NCI-H510A (cell line): Measurements from ENCODE around the gene HSDL1.
"Not testable (repeated sequence)": the region's sequence is repeated elsewhere in the genome, so short reads cannot be mapped to it uniquely, and the experiment has no call there.

ENCODE experiments used
- DNase-seq: peaks from one replicate; lab custom pipeline; 2025; lab: John Stamatoyannopoulos, UW

HSDL1 gene

DNA sequence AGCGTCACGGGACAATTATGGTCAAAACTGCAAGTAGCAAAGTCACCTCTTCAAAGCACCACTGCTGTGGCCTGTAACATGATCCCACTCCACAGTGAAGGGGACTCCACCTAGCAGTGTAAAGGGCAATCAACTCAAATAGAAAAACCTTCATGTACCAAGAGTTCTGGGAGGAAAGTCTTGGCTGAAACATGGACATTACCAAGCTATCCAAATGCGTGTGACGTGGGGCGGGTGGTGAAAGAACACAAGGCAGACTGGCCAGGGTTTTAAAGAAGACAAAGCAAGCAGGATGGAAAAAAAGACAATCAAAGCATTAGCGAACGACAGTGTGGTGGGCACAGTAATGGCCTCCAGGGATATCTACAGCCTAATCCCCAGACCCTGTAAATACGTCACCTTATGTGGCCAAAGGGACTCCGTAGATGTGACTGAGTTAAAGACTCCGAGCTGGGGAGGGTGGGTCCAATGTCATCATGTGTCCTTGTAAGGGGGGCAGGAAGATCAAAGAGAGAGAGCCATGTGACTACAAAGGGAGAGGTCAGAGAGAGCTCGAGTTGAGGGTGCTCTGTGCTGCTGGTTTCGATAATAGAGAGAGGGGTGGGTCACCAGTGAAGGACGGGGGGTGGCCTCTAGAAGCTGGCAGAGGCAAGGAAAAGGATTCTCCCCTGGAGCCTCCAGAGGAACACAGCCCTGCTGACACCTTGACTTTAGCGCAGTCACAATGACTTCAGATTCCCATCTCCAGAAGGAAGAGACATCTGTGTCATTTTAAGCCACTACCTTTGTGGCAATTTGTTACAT lies 6.0 kb downstream of the HSDL1 start:
- DNase-seq, result peak; percentile 71

DNA sequence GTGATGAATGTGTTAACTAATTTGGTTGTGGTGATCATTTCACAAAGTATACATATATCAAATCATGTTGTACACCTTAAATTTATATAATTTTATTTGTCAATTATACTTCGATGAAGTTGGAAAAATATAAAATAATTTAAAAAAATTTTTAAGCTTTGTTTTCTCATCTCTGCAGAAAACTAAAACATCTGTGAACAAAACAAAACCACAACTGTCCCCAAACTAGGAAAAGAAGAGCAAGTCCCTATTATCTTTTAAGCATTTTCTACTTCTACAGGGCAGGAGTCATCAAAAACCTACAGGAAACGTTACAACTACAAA lies 6.5 kb downstream of the HSDL1 start:
- no peak for DNase-seq

DNA sequence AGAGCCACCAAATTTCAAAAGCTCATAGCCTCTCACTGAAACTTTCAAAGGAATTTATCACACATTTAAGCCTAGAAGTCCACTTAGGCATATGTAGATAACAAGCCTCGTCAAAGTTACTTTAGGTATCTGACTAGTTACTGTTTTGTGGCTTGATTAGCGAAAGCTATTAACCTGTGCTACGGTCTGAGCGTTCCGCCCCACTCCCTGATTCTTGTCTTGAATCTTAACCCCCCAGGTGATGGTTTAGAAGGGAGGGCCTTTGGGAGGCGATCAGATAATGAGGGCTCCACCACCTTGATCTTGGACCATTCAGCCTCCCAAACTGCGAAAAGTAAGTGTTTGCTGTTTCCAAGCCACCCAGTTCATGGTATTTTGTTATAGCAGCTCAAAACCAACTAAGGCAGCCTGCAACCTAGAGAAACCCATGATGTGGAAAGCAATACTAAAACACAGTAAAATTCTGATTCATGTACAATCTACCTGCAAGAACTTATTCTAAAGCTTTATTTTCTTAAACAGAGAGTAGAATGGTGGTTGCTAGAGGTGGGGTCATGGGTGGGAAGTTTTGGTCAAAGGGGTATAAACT lies 7.1 kb downstream of the HSDL1 start:
- no peak for DNase-seq

DNA sequence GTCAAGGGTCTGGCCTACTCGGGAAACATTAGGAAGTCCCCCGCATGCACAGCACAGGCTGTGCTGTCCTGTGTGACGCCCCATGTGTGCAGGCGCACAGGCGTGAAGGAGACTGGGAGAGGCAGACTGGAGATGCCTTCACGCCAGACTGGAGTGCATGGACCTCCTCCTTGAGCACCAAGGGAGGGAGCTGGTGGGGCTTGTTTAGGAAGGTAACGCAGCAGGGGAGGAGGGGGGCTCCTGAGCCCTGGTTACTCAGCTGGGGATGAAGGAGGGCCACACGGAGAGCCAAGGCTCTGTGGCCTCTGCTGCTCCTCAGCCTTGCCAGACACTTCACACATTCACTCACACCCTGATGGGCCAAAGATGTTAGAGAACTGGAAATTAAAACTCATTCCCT lies 7.7 kb downstream of the HSDL1 start:
- no peak for DNase-seq

DNA sequence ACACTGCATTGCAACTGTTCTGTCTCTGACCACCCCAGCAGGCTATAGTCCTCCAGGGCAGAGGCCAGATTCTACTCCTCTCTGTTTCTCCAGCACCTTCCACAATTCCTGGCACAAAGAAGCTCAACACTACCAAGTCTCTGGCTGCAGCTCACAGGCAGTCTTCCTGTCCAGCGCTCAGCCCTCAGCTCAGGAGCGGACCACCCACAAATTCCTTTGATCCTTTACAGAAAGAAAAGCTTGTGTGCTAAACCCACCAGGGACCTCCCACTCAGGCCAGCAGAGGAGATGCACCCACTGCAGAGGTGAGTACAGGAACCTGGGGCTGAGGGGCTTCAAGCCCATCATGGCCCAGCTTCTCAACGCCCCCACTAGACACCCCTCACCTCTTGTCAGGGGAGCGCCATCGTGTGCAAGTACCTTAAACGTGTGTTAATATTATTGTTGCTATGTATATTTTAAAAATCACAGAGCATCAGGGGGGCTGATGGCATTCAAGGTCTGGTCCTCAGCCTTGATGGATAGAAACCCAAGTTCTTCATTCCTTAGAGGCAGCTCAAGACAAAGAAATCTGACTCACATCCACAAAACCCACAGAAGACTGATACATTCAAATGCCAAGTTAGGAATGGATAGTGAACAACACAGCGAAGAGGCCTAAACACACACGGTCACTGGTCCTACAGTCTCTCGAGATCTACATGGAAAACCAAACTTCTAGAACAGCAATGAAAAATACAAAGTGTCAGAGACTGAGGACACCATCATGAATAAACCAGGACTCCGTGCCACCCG lies 8.4 kb downstream of the HSDL1 start:
- no peak for DNase-seq

DNA sequence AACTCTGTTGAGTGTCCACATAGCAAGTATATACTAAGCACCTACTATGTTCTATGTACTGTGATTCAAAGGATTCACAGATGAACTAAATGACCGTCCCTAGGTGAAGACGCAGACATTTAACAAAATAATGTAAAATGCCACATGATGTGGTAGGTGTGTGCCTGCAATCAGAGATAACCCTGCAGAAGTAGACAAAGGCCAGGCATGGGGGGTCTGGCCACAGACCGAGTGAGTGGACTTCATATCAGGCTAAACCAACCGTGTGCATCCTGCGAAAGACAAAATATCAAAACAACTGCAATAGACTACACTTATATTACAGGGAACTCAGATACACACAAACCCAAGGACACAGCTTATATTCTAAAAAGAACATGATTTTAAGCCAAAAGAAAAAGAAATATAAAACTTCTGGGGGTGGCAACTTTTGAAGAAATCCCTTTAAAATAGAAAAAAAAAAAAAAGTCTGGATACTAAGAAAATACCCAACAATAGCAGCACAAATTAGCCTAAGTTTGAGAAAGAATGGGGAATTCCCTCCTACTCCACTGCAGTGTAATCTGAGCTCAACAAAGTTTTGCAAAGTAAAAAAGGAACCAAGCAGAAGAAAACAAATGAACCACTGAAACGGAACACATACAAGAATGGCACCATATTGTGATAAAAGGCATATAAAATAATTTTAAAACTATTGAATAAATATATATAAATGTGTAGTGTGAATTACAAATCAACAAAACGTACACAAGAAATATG lies 12.3 kb downstream of the HSDL1 start:
- no peak for DNase-seq

DNA sequence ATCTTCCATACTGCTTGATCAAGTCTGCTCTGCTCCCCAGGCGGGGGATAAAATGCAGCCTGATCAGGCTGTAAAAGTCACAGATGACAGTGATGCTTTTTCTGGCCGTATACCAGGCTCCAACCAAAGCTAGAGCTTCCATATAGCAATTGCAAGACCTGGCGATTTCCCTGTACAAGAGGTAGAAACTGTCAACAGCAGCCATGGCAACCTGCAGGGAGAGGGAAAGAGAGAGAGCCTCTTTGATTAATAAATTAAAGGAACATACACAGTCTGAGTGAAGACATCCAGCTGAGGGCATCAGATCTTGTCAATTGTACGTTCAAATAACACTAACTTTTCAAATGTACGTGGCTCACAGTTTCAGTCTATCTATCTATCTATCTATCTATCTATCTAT lies 13.9 kb downstream of the HSDL1 start:
- no peak for DNase-seq

DNA sequence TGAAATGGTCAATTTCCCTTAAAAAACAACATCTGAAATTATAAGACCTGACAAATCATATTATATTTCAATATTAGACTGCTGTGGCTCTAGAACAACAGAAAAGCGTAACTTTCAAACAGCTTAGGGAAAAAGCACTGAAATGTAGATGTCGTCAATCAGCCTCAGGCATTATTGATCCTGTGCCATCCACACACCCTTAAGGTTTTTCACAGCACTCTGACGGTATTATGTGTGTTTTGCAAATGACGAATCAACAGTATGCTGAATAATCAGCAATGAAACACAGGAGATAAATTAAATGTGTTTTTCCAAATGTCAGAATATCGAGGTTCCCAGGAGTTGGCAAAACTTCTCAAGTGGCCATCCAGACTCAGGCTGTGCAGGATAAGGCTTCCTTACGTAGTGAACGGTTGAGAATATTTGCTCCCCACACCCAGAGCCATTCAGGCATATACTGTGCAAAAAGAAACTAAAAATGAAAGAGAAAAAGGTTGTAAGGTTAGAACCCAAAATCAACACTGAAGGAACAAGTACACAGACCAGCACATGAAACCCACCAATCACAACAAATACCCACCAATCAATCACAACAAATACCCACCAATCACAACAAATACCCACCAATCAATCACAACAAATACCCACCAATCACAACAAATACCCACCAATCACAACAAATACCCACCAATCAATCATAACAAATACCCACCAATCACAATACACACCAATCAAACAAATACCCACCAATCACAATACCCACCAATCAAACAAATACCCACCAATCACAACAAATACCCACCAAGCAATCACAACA lies 20.5 kb downstream of the HSDL1 start:
- no peak for DNase-seq

DNA sequence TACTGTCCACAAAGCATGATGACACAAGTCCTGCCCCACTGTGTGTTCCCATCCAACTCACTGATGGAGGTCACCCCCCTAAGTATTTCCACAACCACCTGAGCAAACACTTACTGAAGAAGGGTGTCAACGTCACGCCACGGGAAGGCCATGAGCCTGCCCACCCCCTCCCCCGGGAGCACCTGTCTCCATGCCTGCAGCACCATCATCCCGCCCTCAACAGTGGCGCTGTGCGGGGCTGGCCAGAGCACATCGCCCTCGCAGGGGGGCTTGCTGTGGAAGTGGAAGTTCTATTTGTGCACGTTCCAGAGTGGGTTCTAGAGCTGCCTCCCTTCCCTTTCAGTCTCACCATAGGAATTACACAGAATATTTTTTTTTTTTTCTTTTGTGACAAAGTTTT lies 24.0 kb downstream of the HSDL1 start:
- DNase-seq, result peak; percentile 36

DNA sequence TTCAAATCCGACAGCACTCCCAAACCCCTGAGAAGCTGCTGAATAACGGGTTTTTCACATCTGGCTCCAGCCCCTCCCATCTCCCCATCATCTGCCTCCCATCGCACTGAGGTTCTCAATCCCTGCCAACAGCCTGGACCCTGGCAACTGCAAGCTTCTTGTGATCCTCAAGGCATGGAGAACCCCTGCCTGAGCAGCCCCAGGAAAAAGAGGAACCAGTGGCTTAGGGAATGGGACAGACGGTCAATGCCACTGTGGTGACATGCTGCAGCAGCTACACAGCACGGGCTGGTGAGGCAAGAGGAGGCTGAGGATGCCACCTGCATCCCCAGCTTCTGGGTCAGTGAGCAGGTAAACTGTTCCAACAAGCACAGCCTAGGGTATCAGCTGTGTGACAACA lies 25.0 kb downstream of the HSDL1 start:
- no peak for DNase-seq

DNA sequence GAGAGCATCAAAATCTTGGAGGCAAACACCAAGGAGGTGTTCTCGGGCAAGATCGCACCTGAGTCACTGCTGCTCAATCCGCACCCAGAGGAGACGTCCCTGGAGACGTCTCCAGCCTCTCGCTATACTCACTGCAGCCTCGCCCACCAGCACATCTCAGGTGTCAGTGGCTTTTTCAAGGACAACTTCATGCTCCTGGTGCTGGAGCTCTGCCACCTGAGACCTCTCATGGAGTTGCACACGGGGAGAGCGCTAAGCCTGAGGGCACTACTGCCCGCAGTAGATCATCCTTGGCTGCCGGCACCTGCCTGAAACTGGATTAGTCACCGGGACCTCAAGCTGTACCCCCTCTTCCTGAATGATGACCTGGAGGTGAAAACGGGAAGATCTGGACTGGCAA lies 25.6 kb downstream of the HSDL1 start:
- DNase-seq, result peak; percentile 16

DNA sequence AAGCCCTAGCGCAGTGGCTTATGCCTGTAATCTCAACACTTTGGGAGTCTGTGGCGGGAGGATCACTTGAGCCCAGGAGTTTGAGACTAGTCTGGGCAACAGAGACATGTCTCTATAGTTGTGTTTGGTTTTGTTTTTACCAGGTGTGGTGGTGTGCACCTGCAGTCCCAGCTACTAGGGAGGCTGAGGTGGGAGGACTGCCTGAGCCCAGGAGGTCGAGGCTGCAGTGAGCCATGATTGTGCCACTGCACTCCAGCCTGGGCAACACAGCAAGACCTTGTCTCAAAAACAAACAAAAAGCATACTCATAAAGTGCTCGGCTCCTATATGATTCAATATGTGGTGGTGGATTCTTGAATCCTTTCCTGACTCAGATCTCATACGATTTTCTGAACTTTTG lies 26.7 kb downstream of the HSDL1 start:
- DNase-seq, result not testable (repeated sequence)

DNA sequence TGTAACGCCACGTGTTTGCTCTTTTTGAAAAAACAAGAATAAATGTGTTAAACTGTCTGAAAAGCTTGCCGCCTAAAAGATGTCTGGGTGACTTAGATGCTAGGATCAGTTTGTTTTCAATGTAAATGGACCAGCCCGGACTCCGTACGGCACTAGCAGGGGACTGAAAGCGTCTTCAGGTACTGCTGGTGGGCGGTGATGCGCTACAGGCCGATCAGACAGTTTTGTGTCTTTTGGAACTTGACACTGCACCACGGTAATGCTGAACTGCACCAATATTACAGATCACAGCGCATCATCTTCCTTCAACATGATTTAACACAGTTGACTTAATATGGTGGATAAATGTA lies 27.5 kb downstream of the HSDL1 start:
- DNase-seq, result peak; percentile 18

DNA sequence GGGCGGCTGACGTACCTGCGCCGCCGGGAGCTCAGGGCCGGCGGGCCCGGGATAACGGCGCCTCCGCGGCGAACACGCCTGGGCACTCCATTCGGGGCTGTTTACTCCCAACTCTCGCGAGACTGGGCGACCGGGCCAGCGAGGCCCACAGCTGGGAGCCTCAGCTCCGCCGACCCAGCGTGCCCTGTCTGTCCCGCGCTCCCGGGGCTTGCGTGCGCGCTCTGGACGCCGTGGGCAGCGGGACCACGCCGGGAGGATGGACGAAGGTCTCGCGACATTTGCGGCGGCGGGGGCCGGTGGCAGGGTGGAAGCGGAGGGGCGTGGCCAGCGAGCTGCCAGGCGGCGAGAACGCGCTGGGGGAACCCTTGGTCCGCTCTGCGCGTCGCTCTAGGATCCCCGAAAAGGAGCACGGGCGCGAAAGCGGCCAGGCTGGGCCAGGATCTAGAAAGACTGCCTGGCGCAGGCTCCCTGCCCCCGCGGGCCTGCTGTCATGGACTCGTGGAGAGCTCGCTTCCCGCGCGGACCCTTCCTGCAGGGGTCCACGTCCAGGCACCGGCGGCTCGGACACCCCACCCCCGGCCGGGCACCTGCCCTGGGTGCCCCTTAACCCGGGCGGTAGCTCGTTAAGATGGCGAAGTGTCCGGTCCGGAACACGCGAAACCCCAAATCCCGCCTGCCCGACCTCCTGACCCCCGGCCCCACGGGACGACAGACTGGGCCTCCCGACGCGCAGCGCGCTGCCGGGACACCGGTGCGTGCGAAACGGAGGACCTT lies 28.1 kb downstream of the HSDL1 start, which contains the start of gene MBTPS1:
MBTPS1 (minus strand) TSS at position 223 of the 774 bp plus-strand sequence. CDS start 15,159 bp downstream, outside the sequence.
- DNase-seq, result peak; percentile 95

DNA sequence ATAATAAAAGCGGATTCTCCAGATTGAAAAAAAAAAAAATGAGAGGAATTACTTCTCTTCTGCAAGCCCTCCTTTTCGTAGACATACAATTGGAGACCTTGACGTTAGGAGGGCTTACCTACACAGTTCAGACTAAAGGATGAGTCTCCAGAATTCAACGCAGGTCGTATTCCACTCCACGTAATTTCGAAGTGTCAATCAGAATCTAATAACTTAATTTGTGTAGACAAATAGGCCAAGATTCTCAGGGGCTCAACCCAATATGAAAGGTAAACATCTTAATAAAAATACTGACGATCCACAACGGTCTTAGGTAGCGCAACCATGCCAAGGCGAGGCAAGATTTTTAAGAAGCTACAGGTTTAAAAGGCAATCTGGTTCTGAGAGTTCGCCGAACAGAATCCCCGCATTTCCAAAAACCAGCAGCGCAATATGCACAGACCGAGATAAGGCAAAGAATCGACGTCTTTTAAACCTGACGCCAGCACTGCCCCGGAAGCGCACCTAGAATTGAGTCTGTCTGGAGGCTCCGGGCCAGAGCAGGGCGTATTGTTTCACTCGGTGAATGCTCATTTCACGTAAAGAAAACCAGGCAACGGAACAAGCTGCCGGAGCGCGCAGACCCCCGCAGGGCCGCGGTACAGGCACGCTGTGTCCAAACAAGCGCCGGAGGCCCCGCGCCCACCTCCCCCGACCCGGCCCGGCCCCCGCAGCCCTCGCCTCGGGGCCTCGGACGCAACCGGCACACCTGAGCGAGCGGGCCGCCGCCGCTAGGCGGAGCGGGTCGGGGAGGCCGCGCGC lies 28.9 kb downstream of the HSDL1 start:
- peak; percentile 17 for DNase-seq

DNA sequence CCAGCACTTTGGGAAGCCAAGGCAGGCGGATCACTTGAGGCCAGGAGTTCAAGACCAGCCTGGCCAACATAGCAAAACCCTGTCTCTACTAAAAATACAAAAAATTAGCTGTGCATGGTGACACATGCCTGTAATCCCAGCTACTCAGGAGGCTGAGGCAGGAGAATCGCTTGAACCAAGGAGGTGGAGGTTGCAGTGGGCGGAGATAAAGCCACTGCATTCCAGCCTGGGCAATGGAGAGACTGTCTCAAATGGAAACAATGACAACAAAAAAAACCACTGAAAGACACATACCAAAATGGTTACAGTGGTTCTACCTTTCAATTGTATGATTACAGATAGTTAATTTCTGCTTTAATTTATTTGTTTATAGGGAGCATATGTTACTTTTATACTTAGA lies 33.0 kb downstream of the HSDL1 start:
- DNase-seq, result not testable (repeated sequence)

DNA sequence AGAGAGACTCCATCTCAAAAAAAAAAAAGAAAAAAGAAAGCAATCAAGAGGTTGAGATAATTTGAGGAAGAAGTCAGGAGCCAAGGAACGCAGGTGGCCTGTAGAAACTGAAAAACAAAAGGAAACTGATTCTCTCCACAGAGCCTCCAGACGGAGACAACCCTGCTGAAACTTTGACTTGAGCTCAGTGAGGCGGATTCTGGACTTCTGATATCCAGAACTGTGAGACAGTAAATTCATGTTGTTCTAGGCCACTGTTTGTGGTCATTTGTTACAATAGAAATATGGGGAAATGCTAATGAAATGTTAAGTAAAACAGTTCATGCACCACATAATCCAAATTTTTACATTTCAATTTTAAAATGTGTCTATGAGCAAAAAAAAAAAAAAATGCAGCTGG lies 33.5 kb downstream of the HSDL1 start:
- no peak for DNase-seq

DNA sequence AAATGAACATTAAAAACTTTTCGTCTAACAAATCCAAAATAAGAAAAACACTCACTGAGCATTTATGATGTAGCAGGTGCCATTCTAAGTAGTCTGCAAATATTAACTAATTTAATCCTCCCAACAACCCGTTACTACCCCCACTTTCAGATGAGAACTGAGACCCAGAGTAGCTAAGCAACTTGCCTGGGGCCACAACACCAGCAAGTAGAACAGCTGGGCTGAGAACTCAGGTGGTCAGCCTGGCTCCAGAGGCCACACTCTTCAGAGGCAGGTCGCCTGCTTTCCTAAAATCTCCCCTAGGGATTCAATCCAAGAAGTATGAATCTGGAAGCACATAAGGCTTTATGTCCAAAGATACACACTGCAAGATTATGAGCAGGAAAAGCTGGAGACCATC lies 34.5 kb downstream of the HSDL1 start:
- DNase-seq, result no peak

DNA sequence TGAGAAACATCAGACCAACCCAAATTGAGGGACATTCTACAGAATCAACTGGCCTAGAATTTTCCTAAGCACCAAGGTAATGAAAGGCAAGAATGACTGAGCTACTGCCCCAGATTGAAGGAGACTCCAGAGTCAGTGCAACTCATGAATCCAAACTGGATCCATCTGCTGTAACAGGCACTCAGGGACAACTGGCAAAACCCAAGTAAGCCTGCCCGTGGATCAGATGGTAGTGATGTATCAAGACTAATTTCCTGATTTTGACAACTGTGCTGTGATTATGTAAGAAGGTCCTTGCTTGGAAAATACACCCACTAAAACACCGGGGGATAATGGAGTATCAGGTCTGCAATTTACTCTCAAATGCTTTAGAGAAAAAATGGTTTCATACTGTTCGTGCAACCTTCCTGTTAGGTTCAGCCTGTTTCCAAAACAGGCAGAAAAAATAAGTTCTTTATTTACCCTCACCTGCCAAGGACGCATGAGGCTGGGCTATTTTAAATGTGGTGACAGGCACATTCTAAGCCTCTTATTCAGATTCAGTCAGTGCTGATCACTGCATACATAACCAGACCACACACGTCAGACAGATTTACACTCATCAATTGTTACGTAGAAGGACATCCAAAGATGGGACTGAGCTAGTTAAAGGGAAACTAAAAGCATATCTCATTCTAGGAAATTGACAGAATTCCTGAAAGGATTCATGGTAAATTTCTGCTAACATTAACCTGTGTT lies 35.2 kb downstream of the HSDL1 start:
- DNase-seq, result no peak
